Measurements from ENCODE around the gene ADRB2. TPM values are rescaled to one million over a fixed set of nuclear protein-coding genes. Genes with fewer than 3 reads are reported as not detected.
"Not testable (repeated sequence)": the region's sequence is repeated elsewhere in the genome, so short reads cannot be mapped to it uniquely, and the experiment has no call there.

Gene ADRB2
- total RNA-seq, 2 experiments from 2014 or later, result 1.7 to 4.4 TPM

GRCh38 chr5:148794275-148794674, 32.1 kb upstream of the ADRB2 start:
- no peak for ATAC-seq
- peaks cover 39% of the 10 kb centered on the region for H3K4me1 Mint-ChIP-seq
- H3K9me3 Mint-ChIP-seq (ENCODE audit: low read depth), result no peaks in the 10 kb centered on the region
- H3K27me3 Mint-ChIP-seq, result peaks cover 12% of the 10 kb centered on the region
- CTCF ChIA-PET, result interaction anchor here (0.6 to 1.8 kb wide), 3 partner anchors 16 to 164 kb away, joined by 3 to 4 read pairs (median 3); no protein-coding TSS in a partner anchor
- no peak overlapping the region for H3K27ac Mint-ChIP-seq
- H3K36me3 Mint-ChIP-seq, result peaks cover 5% of the 10 kb centered on the region
- no peak for DNase-seq
- H3K4me3 Mint-ChIP-seq, result no peak overlapping the region

- DNase-seq, result no peak
- Mint-ChIP-seq H3K27me3 (peaks cover 9% of the 10 kb centered on the region), H3K4me1 (peaks cover 39% of the 10 kb centered on the region), H3K9me3 (ENCODE audit: low read depth) (no peaks in the 10 kb centered on the region), H3K36me3 (peaks cover 5% of the 10 kb centered on the region), H3K27ac (no peak overlapping the region), H3K4me3 (no peak overlapping the region)
- CTCF ChIA-PET, result interaction anchor here (1.3 to 1.8 kb wide), 2 partner anchors 62 to 163 kb away, joined by 3 to 4 read pairs; no protein-coding TSS in a partner anchor
- no peak for ATAC-seq
These were observed 31.5 kb upstream of the ADRB2 start for GRCh38 chr5:148794729-148795561.

- Mint-ChIP-seq H3K9me3 (ENCODE audit: low read depth) (peaks cover 3% of the 10 kb centered on the region), H3K27ac (no peak overlapping the region), H3K36me3 (peaks cover 13% of the 10 kb centered on the region), H3K4me3 (no peak overlapping the region), H3K27me3 (peaks cover 14% of the 10 kb centered on the region), H3K4me1 (peaks cover 29% of the 10 kb centered on the region)
- CTCF ChIA-PET, result interaction anchor here (0.7 kb wide), 2 partner anchors 215 to 312 kb away, joined by 3 to 5 read pairs; no protein-coding TSS in a partner anchor
- ATAC-seq (no peak), DNase-seq (no peak)
These were observed 29.5 kb upstream of the ADRB2 start for GRCh38 chr5:148796936-148797335.

GRCh38 chr5:148798786-148799185, 27.6 kb upstream of the ADRB2 start:
- Mint-ChIP-seq H3K4me1 (peaks cover 20% of the 10 kb centered on the region), H3K36me3 (peaks cover 20% of the 10 kb centered on the region)

GRCh38 chr5:148799737-148800527, 26.5 kb upstream of the ADRB2 start:
- CTCF ChIA-PET, result interaction anchor here (0.8 to 1.7 kb wide), 3 partner anchors 10 to 69 kb away, joined by 3 to 4 read pairs (median 3); no protein-coding TSS in a partner anchor
- Mint-ChIP-seq H3K4me1 (peaks cover 19% of the 10 kb centered on the region), H3K9me3 (ENCODE audit: low read depth) (peaks cover 10% of the 10 kb centered on the region), H3K36me3 (peaks cover 22% of the 10 kb centered on the region), H3K27me3 (peaks cover 9% of the 10 kb centered on the region), H3K27ac (no peak overlapping the region), H3K4me3 (no peak overlapping the region)
- DNase-seq (no peak), ATAC-seq (no peak)

More at GRCh38 chr5:148798786-148799185, 27.6 kb upstream of the ADRB2 start:
- no peak for DNase-seq
- H3K27ac Mint-ChIP-seq, result no peak overlapping the region
- CTCF ChIA-PET, result interaction anchor here (1.4 kb wide), 1 partner anchor 11 kb away, joined by 3 read pairs; no protein-coding TSS in a partner anchor
- H3K9me3 Mint-ChIP-seq (ENCODE audit: low read depth), result peaks cover 10% of the 10 kb centered on the region
- peaks cover 14% of the 10 kb centered on the region for H3K27me3 Mint-ChIP-seq
- ATAC-seq, result no peak
- no peak overlapping the region for H3K4me3 Mint-ChIP-seq

GRCh38 chr5:148801682-148802276, 24.6 kb upstream of the ADRB2 start:
- ATAC-seq (no peak), DNase-seq (no peak)
- H3K4me1 Mint-ChIP-seq, result peaks cover 35% of the 10 kb centered on the region
- peaks cover 10% of the 10 kb centered on the region for H3K9me3 Mint-ChIP-seq (ENCODE audit: low read depth)
- H3K27ac Mint-ChIP-seq, result no peak overlapping the region
- peaks cover 5% of the 10 kb centered on the region for H3K27me3 Mint-ChIP-seq
- no peak overlapping the region for H3K4me3 Mint-ChIP-seq
- peaks cover 20% of the 10 kb centered on the region for H3K36me3 Mint-ChIP-seq
- CTCF ChIA-PET, result interaction anchor here (1.7 kb wide), 1 partner anchor 19 kb away, joined by 3 read pairs; no protein-coding TSS in a partner anchor

- not testable (repeated sequence) for H3K4me3 Mint-ChIP-seq; H3K27me3 Mint-ChIP-seq; DNase-seq; H3K9me3 Mint-ChIP-seq (ENCODE audit: low read depth)
- CTCF ChIA-PET, result interaction anchor here (1.0 to 1.7 kb wide), 3 partner anchors 17 to 193 kb away, joined by 3 to 4 read pairs (median 4); no protein-coding TSS in a partner anchor
- peak; percentile 50 for ATAC-seq
- peak overlapping the region; percentile 56 for H3K27ac Mint-ChIP-seq
- H3K4me1 Mint-ChIP-seq, result peaks cover 44% of the 10 kb centered on the region
- peaks cover 20% of the 10 kb centered on the region for H3K36me3 Mint-ChIP-seq
These were observed 23.0 kb upstream of the ADRB2 start for GRCh38 chr5:148803451-148803850.

GRCh38 chr5:148804393-148804792, 22.0 kb upstream of the ADRB2 start:
- CTCF ChIA-PET, result interaction anchor here (1.0 to 4.2 kb wide), 4 partner anchors 12 to 192 kb away, joined by 3 to 10 read pairs (median 4); no protein-coding TSS in a partner anchor
- Mint-ChIP-seq H3K4me3 (no peak overlapping the region), H3K4me1 (peaks cover 53% of the 10 kb centered on the region), H3K27me3 (peaks cover 5% of the 10 kb centered on the region), H3K36me3 (peaks cover 20% of the 10 kb centered on the region), H3K9me3 (ENCODE audit: low read depth) (peaks cover 10% of the 10 kb centered on the region), H3K27ac (no peak overlapping the region)
- no peak for DNase-seq
- no peak for ATAC-seq

GRCh38 chr5:148805326-148806290, 20.8 kb upstream of the ADRB2 start:
- Mint-ChIP-seq H3K27me3 (peaks cover 5% of the 10 kb centered on the region), H3K4me1 (peaks cover 58% of the 10 kb centered on the region), H3K9me3 (ENCODE audit: low read depth) (peaks cover 10% of the 10 kb centered on the region), H3K36me3 (peaks cover 19% of the 10 kb centered on the region), H3K27ac (no peak overlapping the region), H3K4me3 (no peak overlapping the region)
- DNase-seq, result no peak
- CTCF ChIA-PET, result interaction anchor here (0.9 to 4.2 kb wide), 8 partner anchors 14 to 153 kb away, joined by 3 to 10 read pairs (median 3); partner anchors contain the start of gene ADRB2
- ATAC-seq, result no peak

GRCh38 chr5:148806520-148806931, 19.9 kb upstream of the ADRB2 start:
- no peak overlapping the region for H3K4me3 Mint-ChIP-seq
- peaks cover 9% of the 10 kb centered on the region for H3K9me3 Mint-ChIP-seq (ENCODE audit: low read depth)
- CTCF ChIA-PET, result interaction anchor here (0.9 to 4.2 kb wide), 6 partner anchors 13 to 151 kb away, joined by 3 to 10 read pairs (median 3); partner anchors contain the start of gene ADRB2
- H3K27ac Mint-ChIP-seq, result no peak overlapping the region
- DNase-seq (no peak), ATAC-seq (no peak)
- peaks cover 14% of the 10 kb centered on the region for H3K36me3 Mint-ChIP-seq
- H3K27me3 Mint-ChIP-seq, result peaks cover 4% of the 10 kb centered on the region
- H3K4me1 Mint-ChIP-seq, result peaks cover 65% of the 10 kb centered on the region

- no peak for ATAC-seq
- Mint-ChIP-seq H3K27ac (peak overlapping the region; percentile 71), H3K9me3 (ENCODE audit: low read depth) (peaks cover under 1% of the 10 kb centered on the region), H3K4me3 (no peak overlapping the region), H3K4me1 (peaks cover 70% of the 10 kb centered on the region), H3K36me3 (peaks cover 4% of the 10 kb centered on the region), H3K27me3 (no peaks in the 10 kb centered on the region)
- CTCF ChIA-PET, result interaction anchor here (1.5 to 4.2 kb wide), 2 partner anchors 16 to 67 kb away, joined by 4 to 10 read pairs; no protein-coding TSS in a partner anchor
- DNase-seq, result no peak
These were observed 18.6 kb upstream of the ADRB2 start for GRCh38 chr5:148807851-148808250.

All from activated CD8-positive, alpha-beta memory T cell treated with anti-CD3 and anti-CD28 coated beads, Interleukin-2, amount 10 ng/mL, durations not matched to agents 7 days and 5 days (primary cell).